Neuronal stem cell (in vitro differentiated cells): Measurements from ENCODE around the gene CERS1.

Experiments used
- DNase-seq: peaks from one replicate; pipeline ENCODE4 v3.0.0-alpha.2; 2013; ENCODE audit warnings: low spot score
- H2AFZ ChIP-seq: one replicate; pipeline ENCODE4 v1.6.1; 2013; ENCODE audit warnings: mild to moderate bottlenecking, low read length, inconsistent platforms
- H2AK5ac ChIP-seq: 2 replicates; pipeline ENCODE4 v1.6.1; 2013; ENCODE audit warnings: low read depth, mild to moderate bottlenecking, inconsistent platforms, low read length, moderate library complexity, mixed read lengths
- H2BK120ac ChIP-seq: 2 replicates; pipeline ENCODE4 v1.6.1; 2013; ENCODE audit warnings: low read depth, mild to moderate bottlenecking, inconsistent platforms, low read length, moderate library complexity, mixed read lengths
- H2BK12ac ChIP-seq: one replicate; pipeline ENCODE4 v1.6.1; 2013; ENCODE audit warnings: low read length, inconsistent platforms
- H2BK15ac ChIP-seq: 2 replicates; pipeline ENCODE4 v1.6.1; 2013; ENCODE audit warnings: mild to moderate bottlenecking, low read length, inconsistent platforms, mixed read lengths
- H2BK5ac ChIP-seq: one replicate; pipeline ENCODE4 v1.6.1; 2013; ENCODE audit warnings: inconsistent platforms, mild to moderate bottlenecking, low read length, moderate library complexity
- H3K14ac ChIP-seq: one replicate; pipeline ENCODE4 v1.6.1; 2013; ENCODE audit warnings: low read length, inconsistent platforms
- H3K18ac ChIP-seq: 2 replicates; pipeline ENCODE4 v1.6.1; 2013; ENCODE audit warnings: low read length, inconsistent platforms
- H3K23ac ChIP-seq: 2 replicates; pipeline ENCODE4 v1.6.1; 2013; ENCODE audit warnings: low read depth, mild to moderate bottlenecking, mixed read lengths, low read length, inconsistent platforms; ENCODE audit not compliant: poor library complexity
- H3K27ac ChIP-seq: replicated peaks from 3 replicates; pipeline ENCODE4 v1.5.1; 2013; ENCODE audit warnings: low read length, inconsistent platforms
- H3K27me3 ChIP-seq, 3 experiments: 2 replicates each; pipeline ENCODE4 v1.6.1; 2013; ENCODE audit warnings: low read length in 3 of 3, mild to moderate bottlenecking in 2 of 3, inconsistent platforms in 1 of 3, low read depth in 1 of 3, mixed read lengths in 1 of 3, moderate library complexity in 1 of 3; ENCODE audit not compliant: control insufficient read depth in 3 of 3, insufficient read depth in 3 of 3
- H3K36me3 ChIP-seq, 2 donors: replicated peaks in 1 of 2; 2 replicates each; pipeline ENCODE4 v1.6.1; 2013; ENCODE audit warnings: low read length in 2 of 2; ENCODE audit not compliant: control insufficient read depth in 2 of 2, insufficient read depth in 2 of 2
- H3K4ac ChIP-seq: 2 replicates; pipeline ENCODE4 v1.6.1; 2013; ENCODE audit warnings: inconsistent platforms, mild to moderate bottlenecking, low read length, moderate library complexity
- H3K4me1 ChIP-seq, 2 donors: 1 replicate in 1 of 2; 2 replicates in 1 of 2; pipeline ENCODE4 v1.6.1; 2013; ENCODE audit warnings: low read length in 2 of 2, low read depth in 1 of 2; ENCODE audit not compliant: control insufficient read depth in 2 of 2, insufficient read depth in 1 of 2
- H3K4me2 ChIP-seq: one replicate; pipeline ENCODE4 v1.6.1; 2013; ENCODE audit warnings: mild to moderate bottlenecking, low read length, inconsistent platforms; ENCODE audit not compliant: insufficient read depth, poor library complexity, severe bottlenecking
- H3K4me3 ChIP-seq, 2 donors: 2 replicates each; pipeline ENCODE4 v1.5.1; 2013; ENCODE audit warnings: low read length in 2 of 2, mild to moderate bottlenecking in 2 of 2, inconsistent platforms in 1 of 2, moderate library complexity in 1 of 2
- H3K79me1 ChIP-seq: one replicate; pipeline ENCODE4 v1.6.1; 2013; ENCODE audit warnings: low read depth, mild to moderate bottlenecking, inconsistent platforms, low read length, moderate library complexity
- H3K9ac ChIP-seq: one replicate; pipeline ENCODE4 v1.6.1; 2013; ENCODE audit warnings: mild to moderate bottlenecking, low read depth, low read length, inconsistent platforms; ENCODE audit not compliant: poor library complexity
- H3K9me3 ChIP-seq, 2 donors: replicated peaks in 1 of 2; 2 replicates each; pipeline versions ENCODE3 to v1.6.1; 2013; ENCODE audit warnings: low read length in 2 of 2, mild to moderate bottlenecking in 2 of 2, inconsistent platforms in 1 of 2, low read depth in 1 of 2, mixed read lengths in 1 of 2, moderate library complexity in 1 of 2; ENCODE audit not compliant: control insufficient read depth in 2 of 2, insufficient read depth in 1 of 2
- H4K8ac ChIP-seq: one replicate; pipeline ENCODE4 v1.6.1; 2013; ENCODE audit warnings: low read depth, mild to moderate bottlenecking, inconsistent platforms, low read length, moderate library complexity
- H4K91ac ChIP-seq: one replicate; pipeline ENCODE4 v1.6.1; 2013; ENCODE audit warnings: low read length, low read depth, mild to moderate bottlenecking, inconsistent platforms; ENCODE audit not compliant: poor library complexity
- WGBS, 2 donors: extraction: QIAGEN DNeasy Blood & Tissue Kit; methylation state at CpG; one replicate each; pipeline ENCODE4 v1.1.7; 2013; ENCODE audit warnings: missing lambda C conversion rate in 2 of 2, mixed read lengths in 1 of 2; ENCODE audit not compliant: insufficient read length in 2 of 2, insufficient replicate concordance in 1 of 2; ENCODE audit errors: extremely low coverage in 2 of 2; 5-methylcytosine and 5-hydroxymethylcytosine counted together

CERS1 gene

DNA sequence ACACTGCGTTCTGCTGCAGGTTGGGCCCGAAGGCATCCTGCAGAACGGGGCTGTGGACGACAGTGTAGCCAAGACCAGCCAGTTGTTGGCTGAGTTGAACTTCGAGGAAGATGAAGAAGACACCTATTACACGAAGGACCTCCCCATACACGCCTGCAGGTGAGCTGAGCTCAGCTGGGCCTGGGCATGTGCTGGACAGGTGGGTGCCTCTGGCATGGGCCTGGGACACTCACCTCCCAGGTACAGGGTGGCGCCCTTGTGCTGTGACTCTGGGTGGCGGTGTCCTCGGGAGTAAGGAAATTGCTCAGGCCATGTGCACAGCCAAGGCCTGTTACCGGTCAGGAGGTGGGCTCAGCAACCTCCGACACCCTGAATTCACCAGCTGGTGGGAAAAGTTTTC is 50.0 kb downstream of the CERS1 start:
- Histone ChIP-seq H3K4me1 (peaks cover 0 to 7% of the 10 kb centered on the region in 2 donors), H2BK12ac (no peak overlapping the region), H3K23ac (no peak overlapping the region), H2BK5ac (no peak overlapping the region), H2BK15ac (no peak overlapping the region), H3K36me3 (peaks cover 25 to 41% of the 10 kb centered on the region in 2 donors), H3K9ac (no peak overlapping the region), H3K27me3 (no peaks in the 10 kb centered on the region), H2AFZ (no peak overlapping the region), H3K27ac (no peak overlapping the region), H3K9me3 (no peaks in the 10 kb centered on the region), H4K8ac (no peak overlapping the region), H3K14ac (no peak overlapping the region), H4K91ac (no peak overlapping the region), H2AK5ac (no peak overlapping the region), H3K4ac (no peak overlapping the region), H3K79me1 (peaks cover 30% of the 10 kb centered on the region), H3K18ac (no peak overlapping the region), H2BK120ac (no peak overlapping the region), H3K4me3 (no peak overlapping the region), H3K4me2 (no peak overlapping the region)
- no peak for DNase-seq
- WGBS, 2 donors: no CpG with 5 or more reads among the region's 12 CpGs

DNA sequence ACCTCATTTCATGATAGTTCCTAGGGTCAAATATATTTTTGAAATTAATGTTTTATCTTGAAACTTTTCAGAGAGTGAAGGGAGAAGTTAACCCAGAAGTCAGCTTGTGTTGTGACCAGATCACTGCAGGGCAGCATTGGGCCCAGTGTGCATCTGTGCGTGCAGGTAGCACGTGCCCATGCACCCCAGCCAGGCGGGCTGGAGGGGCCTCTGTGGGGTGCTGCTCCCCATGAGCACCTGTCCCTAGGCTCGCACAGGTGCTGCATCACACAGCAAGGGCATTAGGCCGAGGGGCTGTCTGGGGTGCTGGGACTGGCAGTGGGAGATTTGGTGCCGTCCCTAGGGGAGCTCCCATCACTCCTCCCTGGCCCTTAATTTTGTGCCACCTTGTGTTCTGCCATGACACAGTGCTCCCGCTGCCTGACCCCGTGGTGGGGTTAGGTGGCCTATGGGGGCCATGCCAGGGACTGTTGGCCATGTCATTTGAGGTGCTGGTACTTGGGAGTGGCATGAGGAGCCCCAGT is 51.1 kb downstream of the CERS1 start:
- H4K91ac ChIP-seq: no peak overlapping the region
- H3K9ac ChIP-seq: no peak overlapping the region
- peaks cover 6 to 15% of the 10 kb centered on the region in 2 donors for H3K4me1 ChIP-seq
- H2BK15ac ChIP-seq: no peak overlapping the region
- H2AK5ac ChIP-seq: no peak overlapping the region
- H2BK12ac ChIP-seq: no peak overlapping the region
- peaks cover 17 to 30% of the 10 kb centered on the region in 2 donors for H3K36me3 ChIP-seq
- H4K8ac ChIP-seq: no peak overlapping the region
- H3K18ac ChIP-seq: no peak overlapping the region
- peaks cover 26% of the 10 kb centered on the region for H3K79me1 ChIP-seq
- H2BK120ac ChIP-seq: no peak overlapping the region
- H3K9me3 ChIP-seq: no peaks in the 10 kb centered on the region
- H3K4me2 ChIP-seq: no peak overlapping the region
- no peak overlapping the region for H2AFZ ChIP-seq
- no peak overlapping the region for H3K23ac ChIP-seq
- no CpG with 5 or more reads among the region's 8 CpGs for WGBS, 2 donors
- H2BK5ac ChIP-seq: no peak overlapping the region
- H3K4me3 ChIP-seq: no peak overlapping the region
- H3K27me3 ChIP-seq: no peaks in the 10 kb centered on the region
- H3K4ac ChIP-seq: no peak overlapping the region
- DNase-seq: no peak
- no peak overlapping the region for H3K14ac ChIP-seq
- no peak overlapping the region for H3K27ac ChIP-seq

- no peak overlapping the region for H2BK120ac ChIP-seq
- no peak for DNase-seq
- H3K4ac ChIP-seq: no peak overlapping the region
- H3K9me3 ChIP-seq: no peaks in the 10 kb centered on the region
- no peak overlapping the region for H3K23ac ChIP-seq
- H2BK15ac ChIP-seq: no peak overlapping the region
- H3K9ac ChIP-seq: no peak overlapping the region
- H4K91ac ChIP-seq: no peak overlapping the region
- H3K4me3 ChIP-seq: no peak overlapping the region
- H2BK12ac ChIP-seq: no peak overlapping the region
- H3K27ac ChIP-seq: no peak overlapping the region
- H2AK5ac ChIP-seq: no peak overlapping the region
- no peak overlapping the region for H3K14ac ChIP-seq
- H4K8ac ChIP-seq: no peak overlapping the region
- H3K27me3 ChIP-seq: no peaks in the 10 kb centered on the region
- no peak overlapping the region for H3K18ac ChIP-seq
- H3K4me2 ChIP-seq: no peak overlapping the region
- no peak overlapping the region for H2AFZ ChIP-seq
- WGBS, 2 donors: no CpG with 5 or more reads among the region's 7 CpGs
- H3K4me1 ChIP-seq: peaks cover 11 to 19% of the 10 kb centered on the region in 2 donors
- H3K79me1 ChIP-seq: peaks cover 25% of the 10 kb centered on the region
- H3K36me3 ChIP-seq: peaks cover 14 to 22% of the 10 kb centered on the region in 2 donors
- no peak overlapping the region for H2BK5ac ChIP-seq
These were observed 52.0 kb downstream of the CERS1 start for GRCh38 chr19:18843960-18844359.

GRCh38 chr19:18842166-18842565 is 53.8 kb downstream of the CERS1 start:
- no peak for DNase-seq
- Histone ChIP-seq H3K4me3 (no peak overlapping the region), H3K9me3 (no peaks in the 10 kb centered on the region), H2AK5ac (no peak overlapping the region), H2BK5ac (no peak overlapping the region), H3K9ac (no peak overlapping the region), H3K79me1 (peaks cover 28% of the 10 kb centered on the region), H3K36me3 (peaks cover 13 to 20% of the 10 kb centered on the region in 2 donors), H3K4me1 (peaks cover 11 to 19% of the 10 kb centered on the region in 2 donors), H3K4me2 (no peak overlapping the region), H3K27me3 (no peaks in the 10 kb centered on the region), H2AFZ (no peak overlapping the region), H2BK15ac (no peak overlapping the region), H2BK12ac (no peak overlapping the region), H3K23ac (no peak overlapping the region), H2BK120ac (no peak overlapping the region), H3K18ac (no peak overlapping the region), H3K27ac (no peak overlapping the region), H4K91ac (no peak overlapping the region), H3K4ac (no peak overlapping the region), H3K14ac (no peak overlapping the region), H4K8ac (no peak overlapping the region)
- WGBS, 2 donors: no CpG with 5 or more reads among the region's 7 CpGs
